ENCODE measurements around the gene SERINC3. TPM values are rescaled to one million over a fixed set of nuclear protein-coding genes. Genes with fewer than 3 reads are reported as not detected.

SERINC3 gene
- total and polyA plus RNA-seq, 2 donors (not counting 3 experiments of a cell fraction or from before 2014, with no cell fraction given), result 83.7 to 177 TPM

DNA sequence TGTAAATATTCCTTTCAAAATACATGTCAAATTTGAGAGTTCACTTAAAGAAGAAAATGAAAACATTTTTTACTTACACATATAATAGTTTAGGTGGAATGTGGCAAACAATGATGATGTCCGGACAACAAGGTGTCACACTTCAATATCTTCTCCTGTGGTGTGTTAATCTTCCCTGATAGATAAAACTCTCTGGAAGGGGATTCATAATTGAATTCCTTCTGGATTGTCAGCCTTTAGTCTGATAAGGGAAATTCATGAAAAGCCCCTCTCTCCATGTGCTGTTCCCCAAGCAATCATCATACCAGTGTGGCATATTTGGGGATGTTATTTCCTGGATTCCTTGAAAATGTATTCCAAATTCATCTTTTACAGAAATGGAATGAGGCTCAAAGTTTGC is 971 bp upstream of the SERINC3 start:
- Histone ChIP-seq H3K79me2 (ENCODE audit: control insufficient read depth, insufficient read depth, low read length) (peaks cover 33% of the 10 kb centered on the region), H3K27me3 (ENCODE audit: control insufficient read depth in 2 of 2, insufficient read depth in 2 of 2, low read length in 2 of 2) (no peaks in the 10 kb centered on the region), H2AFZ (ENCODE audit: low read depth, low read length) (no peak overlapping the region), H3K27ac (ENCODE audit: insufficient read depth, low read depth, low read length) (no peak overlapping the region), H3K9me1 (replicated peaks; ENCODE audit: control insufficient read depth, extremely low read depth, insufficient read depth, low read length) (no peaks in the 10 kb centered on the region), H3K9me3 (replicated peaks; ENCODE audit: control insufficient read depth, insufficient read depth, low read length) (no peaks in the 10 kb centered on the region), H3K4me1 (ENCODE audit: control insufficient read depth, extremely low read depth, insufficient read depth, low read length) (peaks cover 33% of the 10 kb centered on the region), H4K20me1 (replicated peaks; ENCODE audit: control insufficient read depth, extremely low read depth, insufficient read depth, low read length) (peaks cover under 1% of the 10 kb centered on the region), H3K36me3 (ENCODE audit: control insufficient read depth in 2 of 2, extremely low read depth in 1 of 2, insufficient read depth in 2 of 2, low read length in 2 of 2) (no peaks in the 10 kb centered on the region), H3K4me3 (replicated peaks in 1 of 3; ENCODE audit: insufficient read depth in 1 of 3, low read depth in 1 of 3, low read length in 3 of 3) (no peak overlapping the region), H3K4me2 (ENCODE audit: insufficient read depth, low read length) (no peak overlapping the region), H3K9ac (replicated peaks; ENCODE audit: extremely low read depth, insufficient read depth, low read length) (no peak overlapping the region)
- no peak for FAIRE-seq
- POLR2A ChIA-PET, result no interaction called here
- CTCF ChIA-PET, result interaction anchor here (1.3 to 1.8 kb wide), 2 partner anchors 75 to 79 kb away, joined by 3 to 8 read pairs; no protein-coding TSS in a partner anchor
- dilution Hi-C loops (cut with MboI; ENCODE audit: extremely low pct_ligation_motif_present, low sequenced_read_pairs), result no loop called here
- intact Hi-C loops (cut with micrococcal nuclease), result loop anchor here (1.0 to 2.0 kb wide), 5 partner anchors 9 to 312 kb away; partner anchors contain the start of genes OSER1 and PKIG
- no TSS peak for BruUV-seq (replicated peaks)
- TF ChIP-seq, protein P1, sequence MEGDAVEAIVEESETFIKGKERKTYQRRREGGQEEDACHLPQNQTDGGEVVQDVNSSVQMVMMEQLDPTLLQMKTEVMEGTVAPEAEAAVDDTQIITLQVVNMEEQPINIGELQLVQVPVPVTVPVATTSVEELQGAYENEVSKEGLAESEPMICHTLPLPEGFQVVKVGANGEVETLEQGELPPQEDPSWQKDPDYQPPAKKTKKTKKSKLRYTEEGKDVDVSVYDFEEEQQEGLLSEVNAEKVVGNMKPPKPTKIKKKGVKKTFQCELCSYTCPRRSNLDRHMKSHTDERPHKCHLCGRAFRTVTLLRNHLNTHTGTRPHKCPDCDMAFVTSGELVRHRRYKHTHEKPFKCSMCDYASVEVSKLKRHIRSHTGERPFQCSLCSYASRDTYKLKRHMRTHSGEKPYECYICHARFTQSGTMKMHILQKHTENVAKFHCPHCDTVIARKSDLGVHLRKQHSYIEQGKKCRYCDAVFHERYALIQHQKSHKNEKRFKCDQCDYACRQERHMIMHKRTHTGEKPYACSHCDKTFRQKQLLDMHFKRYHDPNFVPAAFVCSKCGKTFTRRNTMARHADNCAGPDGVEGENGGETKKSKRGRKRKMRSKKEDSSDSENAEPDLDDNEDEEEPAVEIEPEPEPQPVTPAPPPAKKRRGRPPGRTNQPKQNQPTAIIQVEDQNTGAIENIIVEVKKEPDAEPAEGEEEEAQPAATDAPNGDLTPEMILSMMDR (IDR thresholded peaks at IDR 0.05; ENCODE audit: extremely low read depth in 1 of 2, insufficient read depth in 1 of 2, low read depth in 1 of 2, low read length in 2 of 2), result no peak
- no peak for TF ChIP-seq MYC (IDR thresholded peaks at IDR 0.05; ENCODE audit: low read depth, low read length)
- DNase-seq (ENCODE audit: low read depth, low spot score), result no peak

DNA sequence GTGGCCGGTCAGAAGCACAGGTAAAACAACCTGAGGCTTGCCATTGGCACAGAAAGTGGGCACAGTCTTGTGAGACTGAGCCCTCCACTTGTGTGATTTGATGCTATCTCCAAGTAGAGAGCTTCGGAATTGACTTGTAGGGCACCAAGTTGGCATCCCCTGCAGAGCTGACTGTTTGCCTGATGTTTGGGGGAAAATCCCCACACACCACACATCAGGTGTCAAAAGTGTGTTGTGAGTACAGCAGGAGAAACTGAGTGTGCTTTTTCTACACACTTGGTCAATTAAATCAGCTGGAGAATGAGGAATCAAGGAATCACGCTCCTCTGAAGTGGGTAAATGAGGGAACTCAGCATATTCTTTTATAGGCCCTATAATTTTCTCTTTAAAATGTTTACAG is 989 bp downstream of the SERINC3 start:
- H3K9me1 ChIP-seq (replicated peaks; ENCODE audit: control insufficient read depth, extremely low read depth, insufficient read depth, low read length), result no peaks in the 10 kb centered on the region
- no TSS peak for BruUV-seq (replicated peaks)
- H3K4me2 ChIP-seq (ENCODE audit: insufficient read depth, low read length), result peak overlapping the region; percentile 76
- H2AFZ ChIP-seq (ENCODE audit: low read depth, low read length), result no peak overlapping the region
- no peaks in the 10 kb centered on the region for H3K36me3 ChIP-seq (ENCODE audit: control insufficient read depth in 2 of 2, extremely low read depth in 1 of 2, insufficient read depth in 2 of 2, low read length in 2 of 2)
- no peaks in the 10 kb centered on the region for H3K27me3 ChIP-seq (ENCODE audit: control insufficient read depth in 2 of 2, insufficient read depth in 2 of 2, low read length in 2 of 2)
- intact Hi-C loops (cut with micrococcal nuclease) (no loop called here), dilution Hi-C loops (cut with MboI; ENCODE audit: extremely low pct_ligation_motif_present, low sequenced_read_pairs) (no loop called here)
- peak overlapping the region; percentile 95 for H3K9ac ChIP-seq (replicated peaks; ENCODE audit: extremely low read depth, insufficient read depth, low read length)
- H3K79me2 ChIP-seq (ENCODE audit: control insufficient read depth, insufficient read depth, low read length), result peaks cover 49% of the 10 kb centered on the region
- H3K4me1 ChIP-seq (ENCODE audit: control insufficient read depth, extremely low read depth, insufficient read depth, low read length), result peaks cover 24% of the 10 kb centered on the region
- H3K9me3 ChIP-seq (replicated peaks; ENCODE audit: control insufficient read depth, insufficient read depth, low read length), result no peaks in the 10 kb centered on the region
- TF ChIP-seq GATA2 (IDR thresholded peaks at IDR 0.05; ENCODE audit: insufficient read depth, insufficient read length, low read depth, low read length) (no peak), MYC (IDR thresholded peaks at IDR 0.05; ENCODE audit: low read depth, low read length) (no peak), POLR2AphosphoS5 (IDR thresholded peaks at IDR 0.05; ENCODE audit: insufficient read depth, low read depth, low read length) (no peak), JUN (IDR thresholded peaks at IDR 0.05; ENCODE audit: borderline replicate concordance, insufficient read depth, insufficient read length, low read depth) (no peak), FOS (IDR thresholded peaks at IDR 0.05; ENCODE audit: borderline replicate concordance, insufficient read depth, low read length) (no peak), EZH2 (IDR thresholded peaks at IDR 0.05; ENCODE audit: borderline replicate concordance, low read depth, low read length, severe bottlenecking) (no peak), POLR2A (IDR thresholded peaks at IDR 0.05; ENCODE audit: low read depth, low read length) (no peak)
- TF ChIP-seq, protein P2, sequence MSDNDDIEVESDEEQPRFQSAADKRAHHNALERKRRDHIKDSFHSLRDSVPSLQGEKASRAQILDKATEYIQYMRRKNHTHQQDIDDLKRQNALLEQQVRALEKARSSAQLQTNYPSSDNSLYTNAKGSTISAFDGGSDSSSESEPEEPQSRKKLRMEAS (IDR thresholded peaks at IDR 0.05; ENCODE audit: insufficient read depth, insufficient read length), result no peak
- TF ChIP-seq, protein P1 (IDR thresholded peaks at IDR 0.05; ENCODE audit: extremely low read depth in 1 of 2, insufficient read depth in 1 of 2, low read depth in 1 of 2, low read length in 2 of 2), result no peak
- ChIA-PET POLR2A (no interaction called here), CTCF (interaction anchor here (0.6 to 3.3 kb wide), 7 partner anchors 8 to 89 kb away, joined by 3 to 17 read pairs (median 4); no protein-coding TSS in a partner anchor)
- no peak for DNase-seq (ENCODE audit: low read depth, low spot score)
- peak overlapping the region in 2 of 3 experiments; percentile 78 to 86 for H3K4me3 ChIP-seq (replicated peaks in 1 of 3; ENCODE audit: insufficient read depth in 1 of 3, low read depth in 1 of 3, low read length in 3 of 3)
- no peak for FAIRE-seq
- H4K20me1 ChIP-seq (replicated peaks; ENCODE audit: control insufficient read depth, extremely low read depth, insufficient read depth, low read length), result peaks cover 2% of the 10 kb centered on the region
- H3K27ac ChIP-seq (ENCODE audit: insufficient read depth, low read depth, low read length), result no peak overlapping the region

All from endothelial cell of umbilical vein (primary cell).